ENCODE measurements around the gene CCNH.

CCNH gene

GRCh38 chr5:87390576-87391199 lies 22.0 kb downstream of the CCNH start:
- no peaks in the 10 kb centered on the region for H3K27me3 ChIP-seq (replicated peaks; ENCODE audit: control insufficient read depth, insufficient read depth, low read length)
- H3K36me3 ChIP-seq (ENCODE audit: control insufficient read depth, insufficient read depth, low read length): peaks cover 8% of the 10 kb centered on the region
- no peak for DNase-seq (ENCODE audit: extremely low read depth, insufficient read length)
- no peak for TF ChIP-seq CTCF (IDR thresholded peaks at IDR 0.05; ENCODE audit: insufficient read depth, low read length, poor library complexity, severe bottlenecking)
- no peak overlapping the region for H3K4me3 ChIP-seq (replicated peaks; ENCODE audit: low read depth, low read length)

- H3K36me3 ChIP-seq (ENCODE audit: control insufficient read depth, insufficient read depth, low read length): peaks cover 5% of the 10 kb centered on the region
- no peak for TF ChIP-seq CTCF (IDR thresholded peaks at IDR 0.05; ENCODE audit: insufficient read depth, low read length, poor library complexity, severe bottlenecking)
Observed at GRCh38 chr5:87390075-87390474, 22.7 kb downstream of the CCNH start.

GRCh38 chr5:87389296-87390034 lies 23.3 kb downstream of the CCNH start:
- Histone ChIP-seq H3K27me3 (replicated peaks; ENCODE audit: control insufficient read depth, insufficient read depth, low read length) (no peaks in the 10 kb centered on the region), H3K4me3 (replicated peaks; ENCODE audit: low read depth, low read length) (no peak overlapping the region), H3K36me3 (ENCODE audit: control insufficient read depth, insufficient read depth, low read length) (peaks cover 5% of the 10 kb centered on the region)
- no peak for DNase-seq (ENCODE audit: extremely low read depth, insufficient read length)
- no peak for TF ChIP-seq CTCF (IDR thresholded peaks at IDR 0.05; ENCODE audit: insufficient read depth, low read length, poor library complexity, severe bottlenecking)

More at GRCh38 chr5:87390075-87390474, 22.7 kb downstream of the CCNH start:
- no peak for DNase-seq (ENCODE audit: extremely low read depth, insufficient read length)
- Histone ChIP-seq H3K27me3 (replicated peaks; ENCODE audit: control insufficient read depth, insufficient read depth, low read length) (no peaks in the 10 kb centered on the region), H3K4me3 (replicated peaks; ENCODE audit: low read depth, low read length) (no peak overlapping the region)

- DNase-seq (ENCODE audit: extremely low read depth, insufficient read length): no peak
Observed at GRCh38 chr5:87388129-87388528, 24.6 kb downstream of the CCNH start.

GRCh38 chr5:87385802-87386201 lies 26.9 kb downstream of the CCNH start:
- DNase-seq (ENCODE audit: extremely low read depth, insufficient read length): no peak
- no peak for TF ChIP-seq CTCF (IDR thresholded peaks at IDR 0.05; ENCODE audit: insufficient read depth, low read length, poor library complexity, severe bottlenecking)
- Histone ChIP-seq H3K36me3 (ENCODE audit: control insufficient read depth, insufficient read depth, low read length) (peaks cover under 1% of the 10 kb centered on the region), H3K4me3 (replicated peaks; ENCODE audit: low read depth, low read length) (no peak overlapping the region), H3K27me3 (replicated peaks; ENCODE audit: control insufficient read depth, insufficient read depth, low read length) (no peaks in the 10 kb centered on the region)

More at GRCh38 chr5:87388129-87388528, 24.6 kb downstream of the CCNH start:
- no peaks in the 10 kb centered on the region for H3K27me3 ChIP-seq (replicated peaks; ENCODE audit: control insufficient read depth, insufficient read depth, low read length)
- H3K36me3 ChIP-seq (ENCODE audit: control insufficient read depth, insufficient read depth, low read length): peaks cover 5% of the 10 kb centered on the region
- TF ChIP-seq CTCF (IDR thresholded peaks at IDR 0.05; ENCODE audit: insufficient read depth, low read length, poor library complexity, severe bottlenecking): no peak
- no peak overlapping the region for H3K4me3 ChIP-seq (replicated peaks; ENCODE audit: low read depth, low read length)

Data from GM06990 (cell line).